Mammary epithelial cell (primary cell): ENCODE results near the gene CFAP57.

ENCODE experiments used
- CTCF ChIP-seq, 2 donors: IDR thresholded peaks in 1 of 2; conservative IDR thresholded peaks in 1 of 2; 2 replicates each; pipeline ENCODE4 v1.5.1; 2011 to 2012; ENCODE audit warnings: inconsistent platforms in 2 of 2, low read length in 2 of 2, mild to moderate bottlenecking in 2 of 2, control low read depth in 1 of 2, low read depth in 1 of 2; ENCODE audit not compliant: insufficient read depth in 1 of 2; ENCODE audit errors: extremely low read depth in 1 of 2
- EZH2 ChIP-seq: IDR thresholded peaks from 2 replicates; pipeline ENCODE4 v1.6.1; 2012; ENCODE audit warnings: low read length, inconsistent platforms, borderline replicate concordance

GRCh38 chr1:43284546-43285110 lies 112.5 kb downstream of the CFAP57 start:
- TF ChIP-seq CTCF (conservative IDR thresholded peaks at IDR 0.05 in 1 of 2, IDR thresholded peaks at IDR 0.05 in 1 of 2; ENCODE audit: extremely low read depth in 1 of 2, insufficient read depth in 1 of 2, low read depth in 1 of 2, low read length in 2 of 2) (no peak), EZH2 (no peak)
